Activated CD8-positive, alpha-beta memory T cell treated with anti-CD3 and anti-CD28 coated beads for 36 hours (primary cell): ENCODE measurements around the gene MTREX. TPM values are rescaled to one million over a fixed set of nuclear protein-coding genes. Genes with fewer than 3 reads are reported as not detected.
"Not testable (repeated sequence)": the region's sequence is repeated elsewhere in the genome, so short reads cannot be mapped to it uniquely, and the experiment has no call there.

Experiments
- CTCF ChIA-PET: fragments of 350-600 bp; sonication (Branson Sonifier 250); formaldehyde crosslinking; loops from one replicate; lab custom pipeline; 2021; ENCODE audit warnings: antibody characterized with exemption; lab: Charles Lee
- POLR2A ChIA-PET: fragments of 350-600 bp; sonication (Branson Sonifier 250); formaldehyde crosslinking; loops from one replicate; lab custom pipeline; 2021; ENCODE audit warnings: antibody characterized with exemption; lab: Charles Lee
- total RNA-seq, 2 experiments: library from RNA; stranded (reverse); gene quantifications; one replicate each; pipeline ENCODE4 v1.2.3, GENCODE V29; 2021

MTREX gene
- 100 to 1,000 TPM; 108 to 118 TPM for total RNA-seq

- ChIA-PET POLR2A (interaction anchor here (0.6 to 1.9 kb wide), 8 partner anchors 10 to 1244 kb away, joined by 3 to 12 read pairs (median 4); no protein-coding TSS in a partner anchor), CTCF (interaction anchor here (0.8 to 1.6 kb wide), 3 partner anchors 10 to 122 kb away, joined by 3 to 6 read pairs (median 4); no protein-coding TSS in a partner anchor)
These were observed at the start of gene MTREX, which contains the start of gene DHX29 for GRCh38 chr5:55307383-55308253. Gene MTREX (plus strand): TSS chr5:55307989. CDS start chr5:55308014, 25 bp downstream. Gene DHX29 (minus strand): TSS chr5:55307694. CDS start chr5:55307573, 121 bp downstream.

DNA sequence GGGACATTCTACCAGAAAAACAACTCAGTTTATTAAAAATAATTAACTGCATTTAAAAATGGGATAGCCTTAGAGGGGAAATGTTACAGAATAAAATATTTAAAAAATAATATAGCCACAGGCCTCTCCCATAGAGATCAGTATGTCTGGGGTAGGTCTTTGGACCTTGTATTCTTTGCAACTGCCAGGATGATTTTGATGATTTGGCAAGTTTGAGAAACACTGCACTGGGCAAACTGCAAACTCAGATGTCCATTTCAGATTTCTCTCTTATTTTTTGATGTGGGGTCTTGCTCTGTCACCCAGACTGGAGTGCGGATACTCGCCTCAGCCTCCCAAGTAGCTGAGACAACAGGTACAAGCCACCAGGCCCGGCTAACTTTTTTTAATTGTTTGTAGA lies 49.5 kb upstream of the MTREX start:
- ChIA-PET POLR2A (no interaction called here), CTCF (interaction anchor here (0.6 kb wide), 1 partner anchor 66 kb away, joined by 3 read pairs; no protein-coding TSS in a partner anchor)

DNA sequence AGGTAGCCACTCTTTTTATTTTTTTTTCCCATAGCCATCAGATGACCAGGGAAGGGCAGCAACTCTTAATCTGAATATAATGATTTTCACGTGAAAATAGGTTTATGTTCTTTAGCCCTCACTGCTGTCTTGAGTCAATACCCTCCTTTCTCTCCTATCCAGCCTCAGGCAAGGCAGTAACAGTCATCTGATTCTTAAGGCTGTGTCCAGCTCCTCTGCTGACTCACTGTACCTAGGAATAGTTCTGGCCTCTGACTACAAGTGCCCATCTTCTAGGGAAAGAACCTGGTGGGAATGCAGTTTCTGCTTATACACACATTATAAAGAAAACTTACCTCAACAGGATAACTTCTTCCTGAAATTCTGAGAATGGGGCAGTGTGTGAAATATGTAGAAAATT lies 31.0 kb upstream of the MTREX start:
- CTCF ChIA-PET = no interaction called here
- POLR2A ChIA-PET = no interaction called here

GRCh38 chr5:55278778-55279177 lies 29.0 kb upstream of the MTREX start:
- CTCF ChIA-PET = no interaction called here

DNA sequence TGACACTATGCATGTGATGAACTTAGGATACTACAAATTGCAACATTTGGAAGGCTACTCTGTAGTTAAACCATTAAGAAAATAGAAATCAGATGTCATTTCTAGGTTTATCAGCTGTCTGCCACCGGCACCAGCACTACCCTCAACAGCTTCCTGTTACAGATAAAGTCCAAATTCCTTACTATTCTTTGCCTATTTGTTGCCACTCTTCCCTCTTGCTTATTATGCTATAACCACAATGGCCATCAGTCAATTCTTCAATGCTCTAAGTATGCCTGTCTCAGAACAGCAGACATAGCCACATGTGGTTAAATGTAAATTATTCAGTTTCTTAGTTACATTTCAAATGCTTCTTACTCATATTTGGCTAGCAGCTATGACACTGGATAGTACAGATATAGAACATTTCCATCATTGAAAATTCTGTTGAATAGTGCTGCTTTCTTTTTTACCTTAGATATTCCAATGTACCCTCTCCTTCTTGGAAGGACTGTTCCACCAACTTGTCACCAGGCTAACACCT lies 21.3 kb upstream of the MTREX start:
- ChIA-PET CTCF (no interaction called here), POLR2A (interaction anchor here (0.6 kb wide), 1 partner anchor 91 kb away, joined by 3 read pairs; no protein-coding TSS in a partner anchor)

More at GRCh38 chr5:55278778-55279177, 29.0 kb upstream of the MTREX start:
- POLR2A ChIA-PET = no interaction called here

- CTCF ChIA-PET = no interaction called here
- POLR2A ChIA-PET = no interaction called here
These were observed 18.0 kb upstream of the MTREX start for GRCh38 chr5:55289808-55290207.

GRCh38 chr5:55290991-55291390 lies 16.8 kb upstream of the MTREX start:
- ChIA-PET CTCF (no interaction called here), POLR2A (no interaction called here)

GRCh38 chr5:55294935-55295334 lies 12.9 kb upstream of the MTREX start:
- ChIA-PET POLR2A (no interaction called here), CTCF (no interaction called here)

DNA sequence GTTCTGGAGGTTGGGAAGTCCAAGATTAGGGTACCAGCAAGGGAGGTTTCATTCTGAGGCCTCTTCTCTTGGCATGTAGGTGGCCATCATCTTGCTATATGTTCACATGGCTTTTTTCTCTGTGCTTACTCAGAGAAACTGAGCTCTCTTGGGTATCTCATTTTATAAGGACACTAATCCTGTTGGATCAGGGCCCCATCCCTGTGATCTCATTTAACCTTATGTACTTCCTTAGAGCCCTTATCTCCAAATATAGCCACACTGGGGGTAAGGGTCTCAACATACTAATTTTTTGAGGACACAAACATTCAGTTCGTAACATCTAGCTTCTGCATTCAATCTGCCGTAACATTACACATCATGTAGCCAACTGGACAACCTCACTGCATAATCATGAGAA lies 6.9 kb upstream of the MTREX start:
- CTCF ChIA-PET = no interaction called here

GRCh38 chr5:55303238-55303690 lies 4.5 kb upstream of the MTREX start:
- ChIA-PET CTCF (interaction anchor here (1.7 kb wide), 1 partner anchor 68 kb away, joined by 3 read pairs; no protein-coding TSS in a partner anchor), POLR2A (no interaction called here)

More for the DNA sequence above, 6.9 kb upstream of the MTREX start:
- POLR2A ChIA-PET = no interaction called here

DNA sequence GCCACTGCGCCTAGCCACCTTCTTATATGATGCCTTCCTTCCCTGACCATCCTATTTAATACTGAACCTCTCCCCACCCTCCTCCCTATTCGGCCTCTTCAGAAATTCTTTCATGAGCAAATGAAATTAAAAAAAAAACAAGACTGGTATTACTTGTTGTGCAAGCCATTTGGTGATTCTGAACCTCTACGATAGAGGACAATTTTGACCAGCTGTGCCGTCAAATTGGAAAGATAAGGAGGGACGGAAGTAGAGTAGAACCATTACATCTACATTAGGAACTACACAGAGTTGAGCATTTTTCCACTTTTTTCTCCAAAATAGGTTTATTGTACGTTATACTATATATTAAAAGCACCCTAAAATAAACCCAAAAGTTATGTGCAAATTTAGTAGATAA lies 3.2 kb upstream of the MTREX start:
- CTCF ChIA-PET = interaction anchor here (0.6 to 0.7 kb wide), 3 partner anchors 67 to 1509 kb away, joined by 3 to 4 read pairs (median 4); no protein-coding TSS in a partner anchor
- POLR2A ChIA-PET = interaction anchor here (0.6 kb wide), 1 partner anchor 12 kb away, joined by 7 read pairs; no protein-coding TSS in a partner anchor

DNA sequence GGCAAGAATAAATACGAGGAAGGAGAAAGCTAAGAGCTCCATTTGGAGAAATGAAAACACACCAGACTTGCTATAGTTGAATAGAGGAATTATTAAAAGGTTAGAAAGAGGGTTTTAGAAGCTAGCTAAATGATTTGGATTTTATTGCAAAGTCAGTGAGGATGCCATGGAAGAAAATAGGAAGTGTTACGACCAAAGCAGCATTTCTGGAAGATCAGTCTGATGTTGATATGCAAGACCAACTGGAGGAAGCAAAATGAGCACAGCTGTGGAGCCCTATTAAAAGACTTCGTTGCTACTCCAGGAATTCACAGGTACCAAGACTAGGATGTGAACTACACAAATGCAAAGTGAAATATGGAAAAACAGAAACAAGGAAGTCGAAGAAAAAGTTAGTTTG lies 2.4 kb upstream of the MTREX start:
- CTCF ChIA-PET = no interaction called here
- POLR2A ChIA-PET = no interaction called here

DNA sequence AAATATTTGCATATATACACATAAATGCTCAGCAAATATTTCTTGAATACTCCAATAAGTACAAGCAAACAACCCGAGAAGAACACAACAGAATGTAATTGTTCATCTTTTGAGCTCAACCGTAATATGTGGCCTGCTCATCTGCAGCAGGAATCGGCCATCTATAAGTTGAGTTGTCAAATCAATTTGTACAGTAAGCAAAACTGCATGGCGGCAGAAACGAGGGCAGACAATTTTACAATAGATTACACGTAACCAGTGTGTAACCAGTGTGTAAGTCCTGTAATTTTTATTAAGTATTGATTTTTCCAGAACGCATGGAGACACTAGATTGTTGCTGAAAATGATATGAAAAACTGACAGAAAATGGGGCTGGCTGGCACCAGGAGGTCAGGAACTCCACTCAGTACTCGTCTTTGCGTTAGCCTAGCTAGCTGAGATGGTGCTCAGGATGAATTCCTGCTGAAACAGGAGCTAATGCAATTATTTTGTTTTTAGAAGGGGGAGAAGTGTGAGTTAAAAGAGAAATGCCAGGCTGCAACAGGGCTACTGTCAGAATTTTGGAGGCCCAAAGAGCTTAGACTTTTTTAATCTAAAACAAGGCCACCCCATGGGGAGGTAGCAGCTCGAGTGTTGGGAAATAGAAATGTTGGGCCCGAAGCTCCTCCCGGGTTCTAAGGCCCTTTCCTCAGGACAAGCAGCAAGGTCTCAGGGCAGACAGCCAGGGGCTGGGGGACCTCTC lies 977 bp upstream of the MTREX start:
- CTCF ChIA-PET = interaction anchor here (0.8 to 1.6 kb wide), 4 partner anchors 11 to 408 kb away, joined by 3 to 6 read pairs (median 4); no protein-coding TSS in a partner anchor
- POLR2A ChIA-PET = interaction anchor here (0.6 to 1.9 kb wide), 3 partner anchors 9 to 1243 kb away, joined by 4 to 12 read pairs (median 4); no protein-coding TSS in a partner anchor

DNA sequence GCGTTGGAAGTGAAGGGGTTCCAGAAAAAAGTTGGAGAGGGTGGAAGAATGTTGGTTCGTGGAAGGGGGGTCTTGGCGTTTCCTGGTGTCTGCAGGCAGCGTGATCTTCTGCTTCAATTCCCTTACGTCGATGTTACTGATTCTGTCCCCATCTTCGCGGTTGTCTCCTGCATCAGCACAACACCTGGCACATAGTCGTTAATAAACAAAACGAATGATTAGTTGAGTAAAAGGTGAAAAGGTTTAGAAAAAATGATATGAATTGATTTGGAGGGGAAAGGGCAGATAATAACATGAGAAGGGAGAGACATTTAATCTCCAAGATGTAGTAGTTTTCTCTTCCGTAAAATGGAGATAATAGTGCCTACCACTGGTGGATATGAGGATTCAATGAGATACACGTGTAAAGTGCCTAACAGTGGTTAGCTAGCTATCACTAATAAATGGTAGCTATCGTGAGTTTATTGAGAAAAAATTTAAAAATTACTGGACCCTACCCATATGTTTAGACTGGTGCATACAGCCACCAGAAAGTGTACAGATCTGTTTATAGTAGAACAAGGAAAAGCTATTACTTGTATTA lies 556 bp downstream of the MTREX start:
- ChIA-PET CTCF (interaction anchor here (1.6 kb wide), 1 partner anchor 9 kb away, joined by 6 read pairs; no protein-coding TSS in a partner anchor), POLR2A (interaction anchor here (0.7 to 1.1 kb wide), 7 partner anchors 89 to 1300 kb away, joined by 3 to 4 read pairs (median 3); no protein-coding TSS in a partner anchor)

DNA sequence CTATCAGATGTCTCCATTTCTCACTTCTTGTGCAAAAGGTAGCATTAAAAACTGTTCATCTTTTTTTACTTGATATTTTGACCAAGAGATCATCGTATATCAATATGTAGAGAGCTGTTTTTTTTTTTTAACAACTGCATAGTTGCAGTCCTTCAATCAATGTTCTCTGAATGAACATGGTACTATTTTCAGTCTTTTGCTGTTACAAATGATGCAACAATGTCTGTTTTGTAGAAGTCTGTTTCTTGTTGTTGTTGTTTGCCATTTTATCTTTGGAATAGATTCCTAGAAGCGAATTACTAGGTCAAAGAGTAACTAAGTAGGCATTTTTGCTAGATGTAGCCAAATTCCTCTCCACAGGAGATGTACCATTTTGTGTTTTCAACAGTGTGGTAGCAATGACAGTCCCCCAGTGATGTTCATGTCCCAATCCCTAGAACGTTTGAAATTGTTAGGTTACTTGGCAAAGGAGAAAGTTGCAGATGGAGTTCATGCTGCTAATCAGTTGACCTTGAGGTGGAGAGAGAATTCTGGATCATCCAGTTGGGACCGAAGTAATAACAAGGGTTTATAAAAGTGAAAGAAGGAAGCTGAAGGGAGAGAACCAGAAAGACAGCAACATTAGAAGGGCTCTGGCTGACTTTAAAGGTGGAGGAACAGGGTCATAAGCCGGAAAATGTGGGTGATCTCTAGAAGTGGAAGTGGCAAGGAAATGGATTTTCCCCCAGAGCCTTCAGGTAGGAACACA lies 6.3 kb downstream of the MTREX start:
- ChIA-PET POLR2A (no interaction called here), CTCF (no interaction called here)

- ChIA-PET CTCF (no interaction called here), POLR2A (interaction anchor here (0.6 kb wide), 1 partner anchor 12 kb away, joined by 7 read pairs; no protein-coding TSS in a partner anchor)
These were observed 8.5 kb downstream of the MTREX start for GRCh38 chr5:55316289-55316688.

DNA sequence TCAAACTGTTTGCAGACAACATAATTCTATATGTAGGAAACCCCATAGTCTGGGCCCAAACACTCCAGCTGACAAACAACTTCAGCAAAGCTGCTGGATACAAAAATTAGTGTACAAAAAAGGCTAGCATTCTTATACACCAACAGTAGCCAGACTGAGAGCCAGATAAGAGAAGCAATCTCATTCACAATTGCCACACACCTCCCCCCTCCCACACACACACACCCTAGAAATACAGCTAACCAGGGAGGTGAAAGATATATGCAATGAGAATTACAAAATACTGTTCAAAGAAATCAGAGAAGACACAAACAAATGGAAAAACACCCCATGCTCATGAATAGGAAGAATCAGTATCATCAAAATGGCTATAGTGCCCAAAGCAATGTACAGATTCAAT lies 9.0 kb downstream of the MTREX start:
- CTCF ChIA-PET = no interaction called here
- POLR2A ChIA-PET = no interaction called here

- CTCF ChIA-PET = interaction anchor here (1.5 kb wide), 1 partner anchor 10 kb away, joined by 6 read pairs; the partner anchor contains the start of genes DHX29 and MTREX
- POLR2A ChIA-PET = not testable (repeated sequence)
These were observed 10.4 kb downstream of the MTREX start for GRCh38 chr5:55318237-55318636.
